Liver (tissue), 9 donors: ENCODE results near the gene GPR32. TPM values are rescaled to one million over a fixed set of nuclear protein-coding genes. Genes with fewer than 3 reads are reported as not detected.

Experiments
- DNase-seq: peaks from one replicate; pipeline ENCODE4 v3.0.0-alpha.2; 2017; ENCODE audit warnings: low spot score
- H3K27ac ChIP-seq, 2 donors: one replicate each; pipeline ENCODE4 v1.7.0; 2013; ENCODE audit warnings: inconsistent platforms in 2 of 2, low read length in 2 of 2, control low read depth in 1 of 2, low read depth in 1 of 2, mild to moderate bottlenecking in 1 of 2
- H3K27me3 ChIP-seq, 4 donors: one replicate each; pipeline versions ENCODE4 v1.6.1 to v1.7.0; 2013; ENCODE audit warnings: low read length in 3 of 4, inconsistent platforms in 1 of 4, mild to moderate bottlenecking in 1 of 4, moderate library complexity in 1 of 4; ENCODE audit not compliant: control insufficient read depth in 4 of 4, insufficient read depth in 4 of 4
- H3K36me3 ChIP-seq, 4 donors: one replicate each; pipeline versions ENCODE4 v1.6.1 to v1.7.0; 2013; ENCODE audit warnings: low read length in 3 of 4, mild to moderate bottlenecking in 3 of 4, low read depth in 1 of 4, moderate library complexity in 1 of 4; ENCODE audit not compliant: control insufficient read depth in 4 of 4, insufficient read depth in 3 of 4
- H3K4me1 ChIP-seq, 4 donors: one replicate each; pipeline versions ENCODE4 v1.6.1 to v1.7.0; 2013; ENCODE audit warnings: low read length in 3 of 4, mild to moderate bottlenecking in 3 of 4, moderate library complexity in 1 of 4; ENCODE audit not compliant: control insufficient read depth in 4 of 4, insufficient read depth in 4 of 4
- H3K4me3 ChIP-seq, 3 donors: one replicate each; pipeline versions ENCODE4 v1.6.1 to v1.7.0; 2013; ENCODE audit warnings: low read length in 3 of 3, control low read depth in 1 of 3, low read depth in 1 of 3, mild to moderate bottlenecking in 1 of 3
- H3K9ac ChIP-seq, 2 donors: one replicate each; pipeline ENCODE4 v1.7.0; 2013; ENCODE audit warnings: low read length in 2 of 2, mild to moderate bottlenecking in 2 of 2, moderate library complexity in 2 of 2, control low read depth in 1 of 2, low read depth in 1 of 2
- H3K9me3 ChIP-seq, 4 donors: one replicate each; pipeline versions ENCODE4 v1.6.1 to v1.7.0; 2013; ENCODE audit warnings: low read length in 3 of 4; ENCODE audit not compliant: control insufficient read depth in 4 of 4
- CTCF ChIP-seq: fragments of 150-350 bp; IDR thresholded peaks from 2 replicates; pipeline ENCODE4 v1.5.1; 2017; ENCODE audit warnings: improper control_type of control experiment, low read depth, low read length; ENCODE audit not compliant: missing input control
- EGR1 ChIP-seq, 2 donors: IDR thresholded peaks; 2 replicates each; pipeline ENCODE4 v1.6.1; 2016 to 2018; ENCODE audit warnings: antibody characterized with exemption in 2 of 2, low read depth in 2 of 2
- FOXA1 ChIP-seq: IDR thresholded peaks from 2 replicates; pipeline ENCODE4 v1.6.1; 2016; ENCODE audit warnings: antibody characterized with exemption
- FOXA2 ChIP-seq: IDR thresholded peaks from 2 replicates; pipeline ENCODE4 v1.6.1; 2016; ENCODE audit warnings: antibody characterized with exemption
- GABPA ChIP-seq, 2 donors: IDR thresholded peaks in 1 of 2; conservative IDR thresholded peaks in 1 of 2; 2 replicates each; pipeline ENCODE4 v1.6.1; 2016; ENCODE audit warnings: antibody characterized with exemption in 2 of 2, mild to moderate bottlenecking in 1 of 2, moderate library complexity in 1 of 2
- HNF4A ChIP-seq, 2 donors: conservative IDR thresholded peaks; 2 replicates each; pipeline ENCODE4 v1.6.1; 2016; ENCODE audit warnings: antibody characterized with exemption in 2 of 2, mild to moderate bottlenecking in 2 of 2
- HNF4G ChIP-seq: IDR thresholded peaks from 2 replicates; pipeline ENCODE4 v1.6.1; 2016; ENCODE audit warnings: antibody characterized with exemption
- JUND ChIP-seq, 2 donors: IDR thresholded peaks; 2 replicates each; pipeline ENCODE4 v1.6.1; 2016; ENCODE audit warnings: antibody characterized with exemption in 2 of 2
- NR2F2 ChIP-seq: IDR thresholded peaks from 2 replicates; pipeline ENCODE4 v1.6.1; 2016; ENCODE audit warnings: antibody characterized with exemption
- RAD21 ChIP-seq, 2 donors: IDR thresholded peaks; 2 replicates each; pipeline ENCODE4 v1.6.1; 2016; ENCODE audit warnings: antibody characterized with exemption in 2 of 2, mild to moderate bottlenecking in 2 of 2
- REST ChIP-seq: IDR thresholded peaks from 2 replicates; pipeline ENCODE4 v1.6.1; 2016; ENCODE audit warnings: antibody characterized with exemption, mild to moderate bottlenecking
- RXRA ChIP-seq, 2 donors: IDR thresholded peaks; 2 replicates each; pipeline ENCODE4 v1.6.1; 2017 to 2018; ENCODE audit warnings: antibody characterized with exemption in 2 of 2, mild to moderate bottlenecking in 1 of 2
- WGBS: extraction: QIAGEN DNeasy Blood & Tissue Kit; methylation state at CpG from one replicate; pipeline ENCODE4 v1.1.7; 2013; 5-methylcytosine and 5-hydroxymethylcytosine counted together
- polyA plus RNA-seq, 2 donors: library from polyadenylated mRNA; stranded (reverse) in 1 of 2; unstranded in 1 of 2; fragments of 200-250 nt in 1 of 2; fragments of >200 nt in 1 of 2; fragmentation: Nextera tagmentation in 1 of 2; extraction: Ambion mirVana in 1 of 2; gene quantifications; one replicate each; pipeline versions ENCODE4 v1.2.1 to v1.2.3, GENCODE V29; 2013 to 2015
- total RNA-seq, 2 donors: library from RNA; depleted of rRNA; stranded (reverse); fragments of >200 nt; gene quantifications; one replicate each; pipeline ENCODE4 v1.2.3, GENCODE V29; 2014
- donor health status: healthy.
- donor health status: healthy.
- donor health status: healthy.
- donor health status: healthy.
- donor health status: healthy.

Gene GPR32
- total and polyA plus RNA-seq, 4 donors, result not detected

DNA sequence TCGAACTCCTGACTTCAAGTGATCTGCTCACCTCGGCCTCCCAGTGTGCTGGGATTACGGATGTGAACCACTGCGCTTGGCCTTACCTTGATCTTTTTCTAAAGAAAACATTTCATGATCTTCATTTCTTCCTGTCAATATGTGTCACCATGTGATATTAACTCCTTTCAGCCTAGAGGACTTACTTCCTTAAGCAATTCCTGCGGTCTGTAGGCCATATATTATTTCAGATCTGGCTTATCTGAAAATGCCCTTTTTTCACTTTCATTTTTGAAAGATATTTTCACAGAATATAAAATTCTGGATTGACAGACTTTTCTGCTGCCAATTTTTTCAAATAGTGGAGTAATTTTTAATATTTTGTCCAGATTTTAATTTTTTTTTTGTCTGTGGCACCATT, 2.0 kb upstream of the GPR32 start:
- TF ChIP-seq RAD21 (IDR thresholded peaks at IDR 0.05), result no peak
- TF ChIP-seq RXRA (IDR thresholded peaks at IDR 0.05), result no peak
- TF ChIP-seq HNF4A (conservative IDR thresholded peaks at IDR 0.05), result no peak
- TF ChIP-seq NR2F2, result no peak
- TF ChIP-seq FOXA1, result no peak
- no peak for TF ChIP-seq JUND (IDR thresholded peaks at IDR 0.05)
- TF ChIP-seq FOXA2, result no peak
- TF ChIP-seq HNF4G, result no peak
- no peak for TF ChIP-seq EGR1 (IDR thresholded peaks at IDR 0.05; ENCODE audit: low read depth in 2 of 2)
- no peak for TF ChIP-seq CTCF
- no peaks in the 10 kb centered on the region for H3K9me3 ChIP-seq
- H3K4me3 ChIP-seq, result no peak overlapping the region
- H3K27me3 ChIP-seq, result no peaks in the 10 kb centered on the region
- no peak overlapping the region for H3K27ac ChIP-seq
- no peak overlapping the region for H3K9ac ChIP-seq
- 64% methylated on average over 5 of the region's 5 CpGs for WGBS
- H3K36me3 ChIP-seq, result no peaks in the 10 kb centered on the region
- DNase-seq, result no peak
- H3K4me1 ChIP-seq, result no peaks in the 10 kb centered on the region

DNA sequence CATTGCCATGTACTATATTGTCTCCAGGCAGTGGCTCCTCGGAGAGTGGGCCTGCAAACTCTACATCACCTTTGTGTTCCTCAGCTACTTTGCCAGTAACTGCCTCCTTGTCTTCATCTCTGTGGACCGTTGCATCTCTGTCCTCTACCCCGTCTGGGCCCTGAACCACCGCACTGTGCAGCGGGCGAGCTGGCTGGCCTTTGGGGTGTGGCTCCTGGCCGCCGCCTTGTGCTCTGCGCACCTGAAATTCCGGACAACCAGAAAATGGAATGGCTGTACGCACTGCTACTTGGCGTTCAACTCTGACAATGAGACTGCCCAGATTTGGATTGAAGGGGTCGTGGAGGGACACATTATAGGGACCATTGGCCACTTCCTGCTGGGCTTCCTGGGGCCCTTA, 624 bp downstream of the GPR32 start:
- Histone ChIP-seq H3K27ac (no peak overlapping the region), H3K9ac (no peak overlapping the region), H3K36me3 (no peaks in the 10 kb centered on the region), H3K9me3 (no peaks in the 10 kb centered on the region), H3K4me1 (no peaks in the 10 kb centered on the region), H3K4me3 (no peak overlapping the region), H3K27me3 (no peaks in the 10 kb centered on the region)
- TF ChIP-seq FOXA2 (no peak), CTCF (no peak), REST (no peak), HNF4G (no peak), RAD21 (IDR thresholded peaks at IDR 0.05) (no peak), JUND (IDR thresholded peaks at IDR 0.05) (no peak), GABPA (IDR thresholded peaks at IDR 0.05 in 1 of 2, conservative IDR thresholded peaks at IDR 0.05 in 1 of 2) (no peak), EGR1 (IDR thresholded peaks at IDR 0.05; ENCODE audit: low read depth in 2 of 2) (no peak)
- WGBS, result 78% methylated on average over 13 of the region's 13 CpGs
- no peak for DNase-seq
